Hepatocyte (in vitro differentiated cells): ENCODE results near the gene ABTB1. TPM values are rescaled to one million over a fixed set of nuclear protein-coding genes. Genes with fewer than 3 reads are reported as not detected.

Source experiments
- DNase-seq: peaks from one replicate; pipeline ENCODE4 v3.0.0-alpha.2; 2016; ENCODE audit warnings: low spot score
- H2AFZ ChIP-seq: fragments of 200-600 bp; sonication (generic); 2 replicates; pipeline ENCODE4 v1.6.0; 2016; ENCODE audit warnings: antibody characterized with exemption, mild to moderate bottlenecking
- H3K27ac ChIP-seq: fragments of 200-600 bp; sonication (generic); 2 replicates; pipeline ENCODE4 v1.5.1; 2016; ENCODE audit warnings: mild to moderate bottlenecking
- H3K27me3 ChIP-seq: fragments of 200-600 bp; sonication (generic); 2 replicates; pipeline ENCODE4 v1.6.1; 2016
- H3K36me3 ChIP-seq: fragments of 200-600 bp; sonication (generic); replicated peaks from 2 replicates; pipeline ENCODE4 v1.5.1; 2016; ENCODE audit warnings: low read depth; ENCODE audit not compliant: insufficient read depth
- H3K4me1 ChIP-seq: fragments of 200-600 bp; sonication (generic); 2 replicates; pipeline ENCODE4 v1.5.1; 2016; ENCODE audit warnings: mild to moderate bottlenecking, moderate library complexity; ENCODE audit not compliant: insufficient read depth
- H3K4me2 ChIP-seq: fragments of 200-600 bp; sonication (generic); 2 replicates; pipeline ENCODE4 v1.6.0; 2016
- H3K4me3 ChIP-seq: fragments of 200-600 bp; sonication (generic); 2 replicates; pipeline ENCODE4 v1.5.1; 2016; ENCODE audit warnings: mild to moderate bottlenecking
- H3K79me2 ChIP-seq: fragments of 200-600 bp; sonication (generic); 2 replicates; pipeline ENCODE4 v1.6.0; 2017; ENCODE audit warnings: mild to moderate bottlenecking
- H3K9me2 ChIP-seq: fragments of 200-600 bp; sonication (generic); replicated peaks from 2 replicates; pipeline ENCODE4 v1.6.0; 2017; ENCODE audit warnings: mild to moderate bottlenecking; ENCODE audit not compliant: insufficient read depth
- H3K9me3 ChIP-seq: fragments of 200-600 bp; sonication (generic); 2 replicates; pipeline ENCODE4 v1.5.1; 2016; ENCODE audit warnings: low read depth, mild to moderate bottlenecking
- H4K20me1 ChIP-seq: fragments of 200-600 bp; sonication (generic); 2 replicates; pipeline ENCODE4 v1.6.0; 2016; ENCODE audit warnings: mild to moderate bottlenecking; ENCODE audit not compliant: insufficient read depth, poor library complexity, severe bottlenecking
- CTCF ChIP-seq: fragments of 200-600 bp; sonication (generic); IDR thresholded peaks from 2 replicates; pipeline ENCODE4 v1.5.1; 2016; ENCODE audit warnings: antibody characterized with exemption, mild to moderate bottlenecking; ENCODE audit not compliant: poor library complexity
- EZH2 ChIP-seq: fragments of 200-600 bp; sonication (generic); IDR thresholded peaks from 2 replicates; pipeline ENCODE4 v1.6.1; 2016; ENCODE audit warnings: antibody characterized with exemption, mild to moderate bottlenecking, borderline replicate concordance
- EZH2phosphoT487 ChIP-seq: fragments of 200-600 bp; sonication (generic); IDR thresholded peaks from one replicate; pipeline ENCODE4 v1.6.1; 2018; ENCODE audit warnings: antibody characterized with exemption, mild to moderate bottlenecking, low read depth, moderate library complexity; ENCODE audit not compliant: unreplicated experiment, severe bottlenecking
- WGBS: methylation state at CpG from one replicate; pipeline ENCODE4 v1.1.6; 2016; ENCODE audit warnings: low lambda C conversion rate; ENCODE audit errors: missing lambda C conversion rate; 5-methylcytosine and 5-hydroxymethylcytosine counted together
- polyA plus RNA-seq: library from polyadenylated mRNA; unstranded; fragments of >200 nt; fragmentation: Nextera tagmentation; extraction: Ambion mirVana; gene quantifications from 2 replicates; pipeline ENCODE4 v1.2.1, GENCODE V29; 2016
- total RNA-seq: library from RNA; depleted of rRNA; stranded (reverse); fragments of >200 nt; gene quantifications from 2 replicates; pipeline ENCODE4 v1.2.3, GENCODE V29; 2014

Gene ABTB1
- total and polyA plus RNA-seq, 2 experiments from 2014 or later = 4.7 to 13.8 TPM

- Histone ChIP-seq H3K9me2 (no peaks in the 10 kb centered on the region), H3K4me3 (no peak overlapping the region), H3K36me3 (no peaks in the 10 kb centered on the region), H3K9me3 (no peaks in the 10 kb centered on the region), H3K27me3 (no peaks in the 10 kb centered on the region), H3K4me1 (peaks cover 4% of the 10 kb centered on the region), H3K4me2 (no peak overlapping the region), H3K27ac (no peak overlapping the region), H2AFZ (no peak overlapping the region), H3K79me2 (no peaks in the 10 kb centered on the region), H4K20me1 (no peaks in the 10 kb centered on the region)
- WGBS = 77% methylated on average over 3 of the region's 3 CpGs
- DNase-seq = no peak
- TF ChIP-seq EZH2phosphoT487 (no peak), CTCF (no peak), EZH2 (no peak)
Measured at GRCh38 chr3:127718916-127719290, 46.2 kb downstream of the ABTB1 start.

- H3K79me2 ChIP-seq = no peaks in the 10 kb centered on the region
- DNase-seq = no peak
- H3K9me3 ChIP-seq = no peaks in the 10 kb centered on the region
- no peak overlapping the region for H2AFZ ChIP-seq
- H4K20me1 ChIP-seq = no peaks in the 10 kb centered on the region
- WGBS = 92% methylated on average over 8 of the region's 8 CpGs
- no peaks in the 10 kb centered on the region for H3K9me2 ChIP-seq
- no peak overlapping the region for H3K27ac ChIP-seq
- no peak overlapping the region for H3K4me2 ChIP-seq
- TF ChIP-seq EZH2phosphoT487 (no peak), EZH2 (no peak), CTCF (no peak)
- H3K27me3 ChIP-seq = no peaks in the 10 kb centered on the region
- no peaks in the 10 kb centered on the region for H3K36me3 ChIP-seq
- peaks cover 4% of the 10 kb centered on the region for H3K4me1 ChIP-seq
- no peak overlapping the region for H3K4me3 ChIP-seq
Measured at GRCh38 chr3:127719369-127719768, 46.6 kb downstream of the ABTB1 start.

DNA sequence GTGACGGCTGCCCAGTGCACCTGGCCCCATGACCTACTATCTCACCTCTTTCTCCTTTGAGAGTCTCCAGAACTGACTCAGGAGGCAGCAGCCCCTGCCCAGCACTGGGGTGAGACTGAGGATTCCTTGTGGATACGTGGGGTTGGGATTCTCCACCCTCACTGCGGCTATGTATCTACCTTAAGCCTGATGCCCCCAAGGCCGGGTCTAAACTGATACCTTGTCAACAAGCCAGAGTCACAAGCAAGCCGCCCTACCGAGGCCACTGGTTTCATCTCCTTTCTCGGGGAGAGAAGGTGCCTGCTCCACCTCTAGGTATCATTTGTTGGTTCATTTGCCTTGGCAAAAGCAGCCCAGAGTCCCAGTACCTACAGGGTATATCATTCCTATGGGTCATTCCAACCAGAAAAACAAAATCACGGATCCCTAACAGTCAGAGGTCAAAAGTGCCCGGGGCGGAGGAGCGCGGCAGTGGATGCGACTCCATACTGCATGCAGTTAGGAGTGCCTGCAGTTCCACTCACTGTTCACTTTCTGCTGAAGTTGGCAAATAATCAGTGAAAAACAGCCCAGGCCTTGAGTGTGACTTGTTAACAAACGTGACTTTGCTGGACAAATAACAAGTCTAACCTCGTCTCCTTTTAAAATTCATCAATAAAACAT is 47.5 kb downstream of the ABTB1 start:
- Histone ChIP-seq H3K36me3 (no peaks in the 10 kb centered on the region), H2AFZ (no peak overlapping the region), H3K4me1 (peaks cover 4% of the 10 kb centered on the region), H3K9me3 (no peaks in the 10 kb centered on the region), H3K27ac (no peak overlapping the region), H3K4me3 (no peak overlapping the region), H4K20me1 (no peaks in the 10 kb centered on the region), H3K27me3 (no peaks in the 10 kb centered on the region), H3K4me2 (no peak overlapping the region), H3K9me2 (no peaks in the 10 kb centered on the region), H3K79me2 (no peaks in the 10 kb centered on the region)
- DNase-seq = no peak
- WGBS = 94% methylated on average over 15 of the region's 15 CpGs
- TF ChIP-seq EZH2 = no peak
- TF ChIP-seq CTCF = no peak
- no peak for TF ChIP-seq EZH2phosphoT487
